ENCODE measurements around the gene C2CD4D.
"Not testable (repeated sequence)": the region's sequence is repeated elsewhere in the genome, so short reads cannot be mapped to it uniquely, and the experiment has no call there.

Gene C2CD4D

GRCh38 chr1:151858886-151859665 lies 19.5 kb upstream of the C2CD4D start:
- DNase-seq (ENCODE audit: low read depth): no peak

DNA sequence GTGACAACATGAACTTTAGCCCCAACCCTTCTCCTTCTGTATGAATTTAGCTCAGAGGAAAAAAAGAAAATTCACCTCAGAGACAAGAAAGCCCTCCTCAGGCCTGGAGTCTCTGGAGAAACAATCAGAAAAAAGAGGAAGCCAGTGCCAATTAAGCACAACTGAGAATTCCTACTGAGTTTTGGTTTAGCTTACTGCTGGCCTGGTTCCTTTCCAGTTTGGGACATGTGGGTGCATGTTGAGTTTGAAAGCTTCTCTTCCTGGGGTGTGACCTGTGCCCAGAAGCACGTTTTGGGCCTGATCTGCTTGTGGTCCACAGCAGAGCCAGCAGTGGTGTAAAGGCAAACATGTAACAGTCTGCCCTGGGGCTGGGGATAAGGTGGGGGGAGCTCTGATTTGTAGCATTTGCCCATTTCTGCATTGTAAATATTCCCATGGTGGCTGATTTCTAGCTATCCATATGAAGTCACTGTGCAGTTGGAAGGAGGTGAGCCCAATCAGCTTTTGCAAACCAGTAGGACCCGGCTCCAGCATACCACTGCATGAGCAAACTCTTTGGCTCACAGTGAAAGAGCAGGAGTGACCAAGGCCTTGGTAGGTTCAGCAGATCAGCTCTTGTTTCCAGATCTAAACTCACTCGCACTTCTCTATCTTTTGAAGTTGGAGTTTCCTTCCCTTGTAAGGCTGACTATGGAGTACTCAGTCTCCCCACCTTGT lies 18.6 kb upstream of the C2CD4D start:
- DNase-seq (ENCODE audit: low read depth): no peak

DNA sequence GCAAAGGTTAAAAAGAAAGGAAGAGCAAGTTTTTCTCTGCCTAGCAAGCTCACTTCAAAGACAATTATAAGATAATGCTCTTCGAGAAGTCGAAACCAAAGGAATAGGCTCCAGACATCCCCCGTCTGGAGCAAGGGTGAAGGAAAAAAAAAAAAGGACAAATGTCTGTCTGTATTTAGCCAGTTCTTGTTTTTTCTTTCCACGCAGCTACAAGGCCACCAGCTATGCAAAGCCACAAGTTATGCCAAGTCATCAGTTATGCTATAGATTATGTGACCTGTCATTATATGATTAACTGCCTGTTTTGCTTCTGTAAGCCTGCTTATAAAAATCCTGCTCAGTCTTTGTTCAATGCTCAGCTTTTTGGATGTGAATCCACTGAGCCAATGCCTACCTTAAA lies 16.3 kb upstream of the C2CD4D start:
- DNase-seq (ENCODE audit: low read depth): no peak

- DNase-seq (ENCODE audit: low read depth): not testable (repeated sequence)
Observed at GRCh38 chr1:151855516-151855915, 15.9 kb upstream of the C2CD4D start.

- no peak for DNase-seq (ENCODE audit: low read depth)
Observed at GRCh38 chr1:151854658-151855057, 15.0 kb upstream of the C2CD4D start.

DNA sequence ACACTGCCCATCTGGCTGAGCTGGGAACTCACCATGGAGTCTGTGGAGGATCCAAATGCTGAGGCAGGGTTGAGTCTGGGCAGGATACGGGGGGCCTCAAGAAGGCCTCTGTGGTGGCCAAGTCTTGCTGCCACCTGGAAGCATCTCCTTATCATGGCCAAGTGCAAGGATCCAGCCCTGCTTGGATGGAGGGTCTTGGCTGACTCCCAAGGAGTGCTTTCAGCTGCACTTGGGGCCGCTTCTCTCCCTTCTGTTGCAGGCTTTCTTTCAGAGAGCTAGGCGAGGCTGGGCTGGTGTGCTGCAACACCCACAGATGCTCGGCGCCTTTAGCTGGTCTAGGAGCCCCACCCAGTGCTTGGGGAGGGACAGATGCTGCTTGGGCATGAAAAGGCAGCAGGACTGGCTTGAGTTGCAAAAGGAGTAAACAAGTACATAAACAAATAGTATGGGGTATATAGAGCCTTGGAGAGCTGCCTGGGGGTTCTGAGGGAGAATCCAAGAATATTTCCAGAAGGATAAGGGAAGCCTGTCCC lies 13.9 kb upstream of the C2CD4D start, which contains the start of gene THEM5:
Gene THEM5 (minus strand): TSS at position 302 of the 533 bp plus-strand sequence. CDS start 147 bp downstream, at position 155.
- DNase-seq (ENCODE audit: low read depth): no peak

GRCh38 chr1:151852733-151853132 lies 13.1 kb upstream of the C2CD4D start:
- no peak for DNase-seq (ENCODE audit: low read depth)

- DNase-seq (ENCODE audit: low read depth): no peak
Observed at GRCh38 chr1:151851886-151852285, 12.3 kb upstream of the C2CD4D start.

DNA sequence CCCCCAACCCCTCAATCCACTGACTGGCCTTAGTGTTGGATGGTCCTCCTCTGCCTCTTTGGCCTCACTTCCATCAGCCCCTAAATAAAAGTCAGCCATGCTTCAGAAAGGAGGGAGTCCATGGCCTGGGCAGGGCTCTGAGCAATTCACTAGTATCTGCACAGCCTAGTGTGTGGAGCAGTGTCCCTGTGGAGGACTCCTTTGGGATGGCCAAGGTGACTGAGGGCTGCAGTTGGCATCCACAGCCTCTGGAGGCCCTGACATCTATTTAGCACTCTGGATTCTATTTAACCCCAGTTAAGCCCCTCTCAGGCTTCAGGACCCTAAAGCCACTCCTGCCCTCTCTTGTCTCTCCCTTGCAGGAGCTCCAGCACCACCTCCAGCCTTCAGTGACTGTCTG lies 10.3 kb upstream of the C2CD4D start:
- no peak for DNase-seq (ENCODE audit: low read depth)

GRCh38 chr1:151849126-151849525 lies 9.5 kb upstream of the C2CD4D start:
- DNase-seq (ENCODE audit: low read depth): no peak

DNA sequence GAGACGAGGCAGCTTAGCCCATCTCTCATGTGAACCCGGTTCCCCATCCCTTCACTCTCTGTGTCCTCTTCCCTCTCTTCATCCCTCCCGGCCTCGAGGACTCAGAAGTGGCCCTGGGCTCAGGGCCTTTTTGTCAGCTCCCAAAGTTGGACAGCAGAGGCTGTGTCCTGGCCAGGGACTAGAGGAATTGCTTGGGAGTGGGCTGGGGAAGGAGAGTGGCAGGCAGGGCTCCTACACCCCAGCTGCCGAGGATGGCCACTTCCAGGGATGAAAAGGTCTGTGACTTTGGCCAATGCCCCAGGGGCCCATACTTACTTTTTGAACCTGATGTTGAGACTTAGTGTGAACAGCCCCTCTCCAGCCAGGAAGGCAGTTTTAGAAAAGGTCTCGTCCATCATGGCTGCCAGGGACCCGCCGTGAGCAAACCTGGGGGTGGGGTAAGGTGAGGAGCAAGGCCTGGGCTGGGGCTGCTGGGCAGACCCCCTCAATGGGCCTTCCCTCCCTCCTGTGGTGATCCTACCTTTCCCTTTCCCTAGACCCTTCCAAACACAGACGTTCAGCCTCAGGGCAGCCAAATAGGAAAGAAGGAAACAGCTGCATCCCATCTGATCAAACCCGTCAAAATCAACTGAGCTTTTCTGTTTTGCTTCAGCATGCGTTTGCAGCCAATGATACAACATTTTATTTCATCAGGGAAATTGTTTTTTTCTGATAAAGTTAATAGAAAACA lies 8.4 kb upstream of the C2CD4D start:
- no peak for DNase-seq (ENCODE audit: low read depth)

DNA sequence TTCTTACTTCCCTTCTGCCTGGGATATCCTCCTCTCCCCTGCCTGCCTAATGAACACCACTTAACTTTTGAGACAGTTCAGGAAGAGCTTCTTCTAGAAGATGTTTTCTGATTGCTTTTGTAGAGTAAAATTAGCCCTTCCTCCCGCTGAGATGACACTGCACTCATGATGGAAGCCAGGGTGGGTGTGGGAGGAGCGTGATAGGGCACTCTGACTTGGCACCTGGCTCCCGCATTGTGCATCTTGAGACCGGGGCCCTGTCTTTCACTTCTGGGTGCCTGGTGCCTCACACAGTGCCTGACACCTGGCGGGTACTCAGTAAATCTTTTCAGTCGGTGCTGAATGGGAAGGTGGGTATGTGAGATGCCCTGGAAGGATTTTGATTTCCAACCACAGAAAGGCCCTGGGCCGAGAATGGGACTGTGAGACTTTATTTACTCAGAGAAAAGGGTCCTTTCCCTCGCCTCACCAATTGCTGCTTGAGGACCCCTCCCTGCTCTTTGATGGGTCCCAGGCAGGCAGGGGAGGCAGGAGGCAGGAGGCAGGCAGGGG lies 7.1 kb upstream of the C2CD4D start:
- DNase-seq (ENCODE audit: low read depth): no peak

- no peak for DNase-seq (ENCODE audit: low read depth)
Observed at GRCh38 chr1:151846062-151846568, 6.5 kb upstream of the C2CD4D start.

DNA sequence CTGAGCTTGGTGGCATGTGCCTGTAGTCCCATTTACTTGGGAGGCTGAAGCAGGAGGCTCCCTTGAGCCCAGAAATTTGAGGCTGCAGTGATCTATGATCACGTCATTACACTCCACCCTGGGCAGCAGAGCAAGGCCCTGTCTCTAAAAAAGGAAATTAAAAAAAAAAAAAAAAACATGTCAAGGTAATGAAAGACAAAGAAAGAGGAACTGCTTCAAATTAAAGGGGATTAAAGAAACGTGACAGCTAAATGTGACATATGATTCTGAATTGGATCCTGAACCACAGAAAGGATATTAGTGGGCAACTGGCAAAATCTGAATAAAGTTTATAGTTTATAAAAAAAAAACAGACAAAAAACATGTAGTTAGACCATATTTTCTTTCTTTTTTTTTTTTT lies 3.8 kb upstream of the C2CD4D start:
- DNase-seq (ENCODE audit: low read depth): no peak

GRCh38 chr1:151841141-151841540 lies 1.5 kb upstream of the C2CD4D start:
- no peak for DNase-seq (ENCODE audit: low read depth)

GRCh38 chr1:151840421-151840820 lies 801 bp upstream of the C2CD4D start:
- no peak for DNase-seq (ENCODE audit: low read depth)

GRCh38 chr1:151839082-151839412 lies 573 bp downstream of the C2CD4D start:
- DNase-seq (ENCODE audit: low read depth): no peak

- peak; percentile 52 for DNase-seq (ENCODE audit: low read depth)
Observed at GRCh38 chr1:151838222-151839081, 1.2 kb downstream of the C2CD4D start.

- DNase-seq (ENCODE audit: low read depth): no peak
Observed at GRCh38 chr1:151837884-151838221, 1.8 kb downstream of the C2CD4D start.

DNA sequence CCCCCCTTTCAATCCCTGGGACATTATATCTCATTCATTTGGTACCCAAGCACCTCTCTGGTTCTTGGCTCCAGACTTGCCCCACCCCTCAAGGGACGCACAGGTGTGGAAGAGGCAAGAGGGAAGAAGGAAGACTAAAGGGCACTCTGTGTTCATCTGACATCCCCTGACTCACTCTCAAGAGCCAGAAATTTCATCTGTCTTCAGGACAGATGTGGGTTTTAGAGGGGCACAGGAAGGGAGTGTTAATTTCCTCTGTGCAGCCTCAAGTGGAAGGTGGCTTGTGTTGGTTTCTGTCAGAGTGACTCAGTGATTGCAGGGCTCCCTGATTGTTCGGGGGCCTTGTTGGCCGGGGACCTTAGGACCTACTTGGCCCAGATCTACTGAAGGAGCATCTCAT lies 2.4 kb downstream of the C2CD4D start:
- DNase-seq (ENCODE audit: low read depth): no peak

GRCh38 chr1:151835596-151835995 lies 4.0 kb downstream of the C2CD4D start:
- no peak for DNase-seq (ENCODE audit: low read depth)

Data from activated T-cell treated with anti-CD3 and anti-CD28 coated beads for 48 hours (primary cell).